Nephron progenitor cell (in vitro differentiated cells): ENCODE results near the gene TTC12.

ENCODE experiments used
- DNase-seq: peaks from one replicate; pipeline ENCODE4 v3.0.0; 2021
- H3K27ac Mint-ChIP-seq: 2 replicates; pipeline ENCODE4 v1.8.0; 2021; ENCODE audit warnings: mild to moderate bottlenecking, moderate library complexity, mixed read lengths
- H3K27me3 Mint-ChIP-seq: 2 replicates; pipeline ENCODE4 v1.8.0; 2021; ENCODE audit warnings: mild to moderate bottlenecking, low read depth, mixed read lengths; ENCODE audit not compliant: poor library complexity
- H3K36me3 Mint-ChIP-seq: 2 replicates; pipeline ENCODE4 v1.8.0; 2021; ENCODE audit warnings: low read depth, mixed read lengths
- H3K4me1 Mint-ChIP-seq: 2 replicates; pipeline ENCODE4 v1.8.0; 2021; ENCODE audit warnings: mixed read lengths
- H3K4me3 Mint-ChIP-seq: 2 replicates; pipeline ENCODE4 v1.8.0; 2021; ENCODE audit warnings: mild to moderate bottlenecking, moderate library complexity, mixed read lengths
- H3K9me3 Mint-ChIP-seq: 2 replicates; pipeline ENCODE4 v1.8.0; 2021; ENCODE audit warnings: mild to moderate bottlenecking, moderate library complexity, mixed read lengths
- CTCF ChIP-seq: fragments of 200-600 bp; sonication (generic); IDR thresholded peaks from 2 replicates; pipeline ENCODE4 v1.5.0; 2021; ENCODE audit warnings: antibody characterized with exemption

TTC12 gene

GRCh38 chr11:113412675-113413074, 98.3 kb downstream of the TTC12 start:
- no peak for TF ChIP-seq CTCF
- Mint-ChIP-seq H3K27me3 (peaks cover 34% of the 10 kb centered on the region), H3K4me3 (no peak overlapping the region)

GRCh38 chr11:113415343-113415742, 101.0 kb downstream of the TTC12 start:
- DNase-seq = no peak
- H3K36me3 Mint-ChIP-seq = no peaks in the 10 kb centered on the region
- no peak for TF ChIP-seq CTCF
- H3K4me1 Mint-ChIP-seq = no peaks in the 10 kb centered on the region
- peaks cover 43% of the 10 kb centered on the region for H3K27me3 Mint-ChIP-seq
- no peak overlapping the region for H3K27ac Mint-ChIP-seq
- no peak overlapping the region for H3K4me3 Mint-ChIP-seq
- H3K9me3 Mint-ChIP-seq = no peaks in the 10 kb centered on the region

More at GRCh38 chr11:113412675-113413074, 98.3 kb downstream of the TTC12 start:
- DNase-seq = no peak
- Mint-ChIP-seq H3K9me3 (no peaks in the 10 kb centered on the region), H3K27ac (no peak overlapping the region), H3K36me3 (no peaks in the 10 kb centered on the region), H3K4me1 (peaks cover 4% of the 10 kb centered on the region)
